Heart left ventricle (tissue), 13 donors: Measurements from ENCODE around the gene LAD1.

Experiments
- POLR2A ChIP-seq, 2 donors: fragments of 450-650 bp; IDR thresholded peaks; one replicate each; pipeline ENCODE4 v1.6.1; 2017; ENCODE audit warnings: antibody characterized with exemption in 2 of 2, mild to moderate bottlenecking in 2 of 2, moderate library complexity in 2 of 2
- TF ChIP-seq, protein P1 (sequence below), 12 donors: fragments of 200-600 bp; sonication (generic) in 4 of 12; IDR thresholded peaks; one replicate each; pipeline versions ENCODE4 v1.5.0 to v1.8.0; 2018 to 2022; ENCODE audit warnings: antibody characterized with exemption in 12 of 12, mild to moderate bottlenecking in 5 of 12
- donor health status: ischemic (EF 13 %, LVEDD 7.1; RV severe dilation, severe dysfunction).
- donor health status: DM: no; HTN: yes; CAD: no.
- donor health status: DM: no; HTN: no; CAD: no.
- donor health status: ischemic (EF 25% LVEDD 6.9; RV normal size, moderate dysfunction).
- donor health status: ischemic (EF 25% LVEDD 5.7; RV mildly dilated, moderate dysfunction).
- donor health status: ischemic (EF 35%, LVEDD 5.7; RV mildly dilated, moderate dysfunction).
- donor health status: nonischemic (EF 11% LVEDD 7.7; RV severe dilation, severe dysfunction).
- donor health status: DM: yes; HTN: yes; CAD: no.
- donor health status: PGD.
- donor health status: ischemic (EF 29% LVEDD 5.4; RV normal size, mild dysfunction).
- donor health status: nonischemic (EF 23%, LVEDD 6.1; RV moderate dilation, normal function).

DNA sequence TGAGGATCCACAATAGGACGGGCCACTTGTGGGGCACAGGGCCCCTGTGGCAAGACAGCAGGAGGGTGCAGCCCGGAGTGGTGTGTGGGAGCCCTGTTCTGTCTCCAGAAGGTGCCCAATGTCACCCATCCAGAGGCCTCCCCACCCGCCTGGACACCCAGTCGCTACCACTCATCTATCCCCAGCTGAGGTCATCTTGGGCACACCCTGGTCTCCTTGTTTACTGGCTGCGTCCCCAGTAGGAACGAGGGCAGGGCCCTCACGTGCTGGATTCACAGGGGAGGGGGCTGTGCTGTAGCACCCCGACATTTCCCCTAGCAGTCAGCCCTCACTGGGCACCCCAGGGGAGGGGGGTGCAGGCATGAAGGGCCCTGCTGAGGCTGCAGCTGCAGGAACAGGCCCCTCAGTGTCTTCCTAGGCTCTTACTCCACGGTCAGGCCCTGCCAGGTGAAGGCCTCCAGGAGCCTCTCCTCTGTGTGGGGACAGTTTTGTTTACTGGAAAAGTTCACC is 19.3 kb downstream of the LAD1 start:
- TF ChIP-seq, protein P1, sequence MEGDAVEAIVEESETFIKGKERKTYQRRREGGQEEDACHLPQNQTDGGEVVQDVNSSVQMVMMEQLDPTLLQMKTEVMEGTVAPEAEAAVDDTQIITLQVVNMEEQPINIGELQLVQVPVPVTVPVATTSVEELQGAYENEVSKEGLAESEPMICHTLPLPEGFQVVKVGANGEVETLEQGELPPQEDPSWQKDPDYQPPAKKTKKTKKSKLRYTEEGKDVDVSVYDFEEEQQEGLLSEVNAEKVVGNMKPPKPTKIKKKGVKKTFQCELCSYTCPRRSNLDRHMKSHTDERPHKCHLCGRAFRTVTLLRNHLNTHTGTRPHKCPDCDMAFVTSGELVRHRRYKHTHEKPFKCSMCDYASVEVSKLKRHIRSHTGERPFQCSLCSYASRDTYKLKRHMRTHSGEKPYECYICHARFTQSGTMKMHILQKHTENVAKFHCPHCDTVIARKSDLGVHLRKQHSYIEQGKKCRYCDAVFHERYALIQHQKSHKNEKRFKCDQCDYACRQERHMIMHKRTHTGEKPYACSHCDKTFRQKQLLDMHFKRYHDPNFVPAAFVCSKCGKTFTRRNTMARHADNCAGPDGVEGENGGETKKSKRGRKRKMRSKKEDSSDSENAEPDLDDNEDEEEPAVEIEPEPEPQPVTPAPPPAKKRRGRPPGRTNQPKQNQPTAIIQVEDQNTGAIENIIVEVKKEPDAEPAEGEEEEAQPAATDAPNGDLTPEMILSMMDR (IDR thresholded peaks at IDR 0.05): no peak
- TF ChIP-seq POLR2A (IDR thresholded peaks at IDR 0.05): no peak
